Rectal smooth muscle tissue (tissue), 1 donor: ENCODE measurements around the gene KMT2E.
A peak's percentile ranks its signal among the peaks of the same experiment; 100 is the strongest.
"Not testable (repeated sequence)": the region's sequence is repeated elsewhere in the genome, so short reads cannot be mapped to it uniquely, and the experiment has no call there.

ENCODE experiments used
- H3K27ac ChIP-seq: one replicate; pipeline ENCODE4 v1.7.0; 2013; ENCODE audit warnings: low read depth, low read length, inconsistent platforms
- H3K27me3 ChIP-seq: one replicate; pipeline ENCODE4 v1.7.0; 2013; ENCODE audit warnings: low read length; ENCODE audit not compliant: control insufficient read depth, insufficient read depth
- H3K36me3 ChIP-seq: one replicate; pipeline ENCODE4 v1.7.0; 2013; ENCODE audit warnings: low read length; ENCODE audit not compliant: control insufficient read depth, insufficient read depth
- H3K4me1 ChIP-seq: one replicate; pipeline ENCODE4 v1.7.0; 2013; ENCODE audit warnings: low read length; ENCODE audit not compliant: control insufficient read depth, insufficient read depth
- H3K4me3 ChIP-seq: one replicate; pipeline ENCODE4 v1.7.0; 2013; ENCODE audit warnings: low read length
- H3K9ac ChIP-seq: one replicate; pipeline ENCODE4 v1.7.0; 2013; ENCODE audit warnings: low read length

Gene KMT2E

DNA sequence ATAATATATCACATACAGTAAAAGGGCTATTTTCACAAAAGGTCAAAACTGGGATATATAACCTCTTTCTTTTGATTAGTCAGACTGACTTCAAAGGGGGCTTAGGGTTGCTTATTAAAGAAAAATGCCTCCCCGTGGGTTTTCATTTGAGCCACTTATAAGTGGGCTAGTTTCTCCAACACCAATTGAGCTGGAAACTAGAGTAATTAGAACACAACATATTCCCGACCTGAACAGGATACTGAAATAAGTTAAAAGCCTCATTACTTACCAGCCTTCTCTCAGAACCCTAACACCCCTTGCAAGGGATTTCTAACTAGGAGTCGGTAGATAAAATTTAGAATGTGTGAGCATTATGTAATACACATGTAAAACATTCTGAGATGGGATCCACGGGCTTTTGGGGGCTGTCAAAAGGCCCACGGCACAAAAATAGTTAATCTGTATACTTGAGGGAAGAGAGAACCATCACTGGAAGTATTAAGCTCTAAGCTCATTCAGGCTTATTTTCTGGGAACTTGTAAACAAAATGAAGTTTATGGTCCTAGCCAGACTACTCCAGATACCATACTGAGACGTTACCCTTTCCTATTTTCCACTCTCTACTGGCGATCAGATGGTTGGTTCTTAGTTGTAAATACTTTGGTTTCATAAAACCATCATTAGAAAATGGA, 29.3 kb upstream of the KMT2E start:
- Histone ChIP-seq H3K4me1 (peaks cover 21% of the 10 kb centered on the region), H3K9ac (peak overlapping the region; percentile 96), H3K27ac (peak overlapping the region; percentile 96), H3K36me3 (no peaks in the 10 kb centered on the region), H3K27me3 (no peaks in the 10 kb centered on the region), H3K4me3 (peak overlapping the region; percentile 86)

DNA sequence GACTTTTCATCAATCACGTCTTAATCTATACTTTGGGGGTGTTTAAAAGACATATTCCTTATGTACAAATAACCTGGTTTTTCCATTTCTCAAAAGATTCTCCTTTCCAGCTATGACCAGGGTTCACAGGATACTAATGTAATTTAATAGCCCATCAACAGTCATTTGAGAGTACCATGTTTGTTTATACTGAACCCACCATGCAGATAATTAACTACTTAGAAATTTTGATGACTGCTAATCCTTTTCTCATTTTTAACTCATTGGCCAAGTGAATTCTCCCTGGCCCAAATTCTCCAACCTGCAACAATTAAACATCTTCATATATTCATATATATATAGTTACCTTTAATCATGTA, 28.8 kb upstream of the KMT2E start:
- Histone ChIP-seq H3K9ac (no peak overlapping the region), H3K27ac (peak overlapping the region; percentile 96), H3K4me3 (no peak overlapping the region), H3K27me3 (no peaks in the 10 kb centered on the region), H3K4me1 (peaks cover 21% of the 10 kb centered on the region), H3K36me3 (no peaks in the 10 kb centered on the region)

DNA sequence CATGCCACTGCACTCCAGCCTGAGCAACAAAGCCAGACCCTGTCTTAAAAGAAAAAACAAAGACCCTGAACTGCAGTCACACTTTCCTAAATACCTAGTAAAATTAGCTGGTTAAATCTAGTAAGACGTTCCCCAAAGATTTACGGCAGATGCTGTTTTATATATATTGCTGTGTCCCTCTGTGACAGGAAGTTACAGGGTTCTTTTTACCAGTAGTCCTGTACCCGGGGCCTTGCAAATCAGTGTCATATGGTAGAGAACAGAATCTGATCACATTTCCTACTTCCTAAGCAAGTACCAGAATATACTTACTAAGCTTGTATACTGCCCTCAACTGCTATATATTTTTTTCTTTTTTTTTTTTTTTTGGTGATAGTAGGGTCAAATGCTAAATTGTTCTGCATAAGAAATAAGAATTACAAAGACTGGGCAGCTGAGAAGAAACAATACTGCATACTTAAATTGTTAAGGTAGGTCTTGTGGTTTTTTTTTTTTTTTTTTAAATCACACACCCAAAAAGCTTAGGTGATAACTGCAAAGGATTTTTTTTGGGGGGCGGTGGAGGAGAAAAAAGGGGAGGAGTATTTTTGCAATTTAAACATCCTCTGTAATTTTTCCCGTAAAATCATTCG, 27.3 kb upstream of the KMT2E start:
- Histone ChIP-seq H3K27ac (no peak overlapping the region), H3K4me1 (peaks cover 19% of the 10 kb centered on the region), H3K9ac (no peak overlapping the region)

DNA sequence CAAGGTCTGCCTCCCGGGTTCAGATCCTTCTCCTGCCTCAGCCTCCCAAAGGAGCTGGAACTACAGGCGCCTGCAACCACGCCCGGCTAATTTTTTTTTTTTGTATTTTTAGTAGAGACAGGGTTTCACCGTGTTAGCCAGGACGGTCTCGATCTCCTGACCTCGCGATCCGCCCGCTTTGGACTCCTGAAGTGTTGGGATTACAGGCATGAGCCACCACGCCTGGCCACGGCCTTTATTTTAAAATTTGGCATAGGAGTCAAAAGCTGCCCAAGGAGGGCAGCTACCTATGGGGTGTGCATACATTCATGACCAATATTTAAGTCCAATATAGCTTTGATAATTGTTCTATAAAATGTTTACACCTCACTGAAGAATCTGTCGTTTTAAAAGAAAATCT, 26.6 kb upstream of the KMT2E start:
- H3K4me1 ChIP-seq = peaks cover 18% of the 10 kb centered on the region
- H3K27ac ChIP-seq, H3K9ac ChIP-seq, H3K36me3 ChIP-seq, H3K4me3 ChIP-seq, H3K27me3 ChIP-seq: not testable (repeated sequence)

More for the DNA sequence above, 27.3 kb upstream of the KMT2E start:
- no peaks in the 10 kb centered on the region for H3K27me3 ChIP-seq
- no peak overlapping the region for H3K4me3 ChIP-seq
- peaks cover 7% of the 10 kb centered on the region for H3K36me3 ChIP-seq

DNA sequence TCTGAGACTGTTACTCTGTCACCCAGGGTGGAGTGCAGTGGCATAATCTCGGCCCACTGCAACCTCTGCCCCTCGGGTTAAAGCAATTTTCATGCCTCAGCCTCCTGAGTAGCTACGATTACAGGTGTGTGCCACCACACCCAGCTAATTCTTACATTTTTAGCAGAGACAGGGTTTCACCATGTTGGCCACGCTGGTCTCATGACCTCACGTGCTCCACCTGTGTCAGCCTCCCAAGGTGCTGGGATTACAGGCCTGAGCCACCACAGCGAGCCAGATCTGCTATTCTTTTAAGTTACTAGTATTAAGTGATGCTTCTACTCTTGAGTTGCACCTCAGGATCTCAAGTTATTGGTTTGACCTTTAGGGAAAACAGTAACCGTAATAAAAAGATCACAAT, 23.0 kb upstream of the KMT2E start:
- H3K36me3 ChIP-seq = peaks cover 9% of the 10 kb centered on the region
- peaks cover 10% of the 10 kb centered on the region for H3K4me1 ChIP-seq
- no peaks in the 10 kb centered on the region for H3K27me3 ChIP-seq
- no peak overlapping the region for H3K4me3 ChIP-seq
- no peak overlapping the region for H3K27ac ChIP-seq
- H3K9ac ChIP-seq = no peak overlapping the region

DNA sequence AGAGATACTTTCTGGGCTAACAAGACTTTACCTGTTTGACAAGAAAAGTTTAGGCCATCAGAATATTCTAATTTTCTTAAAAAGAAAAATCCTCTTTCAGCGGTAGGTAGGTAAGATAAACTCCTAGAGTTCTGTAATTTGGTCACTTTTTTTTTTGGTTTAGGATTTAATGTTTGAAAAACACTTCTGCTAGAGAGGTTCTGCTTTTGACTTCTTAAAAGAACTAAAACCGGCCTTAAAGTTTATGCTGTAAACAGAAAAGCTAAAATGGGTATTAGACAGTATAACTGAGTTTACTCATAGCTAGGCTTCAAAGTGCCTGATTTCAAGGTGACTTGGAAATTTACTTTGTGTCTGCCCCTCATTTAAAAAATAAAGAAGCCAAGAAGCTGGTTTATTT, 21.7 kb upstream of the KMT2E start:
- no peak overlapping the region for H3K27ac ChIP-seq
- no peaks in the 10 kb centered on the region for H3K27me3 ChIP-seq
- H3K4me1 ChIP-seq = peaks cover 10% of the 10 kb centered on the region
- H3K4me3 ChIP-seq = no peak overlapping the region
- H3K36me3 ChIP-seq = peaks cover 9% of the 10 kb centered on the region
- H3K9ac ChIP-seq = no peak overlapping the region

DNA sequence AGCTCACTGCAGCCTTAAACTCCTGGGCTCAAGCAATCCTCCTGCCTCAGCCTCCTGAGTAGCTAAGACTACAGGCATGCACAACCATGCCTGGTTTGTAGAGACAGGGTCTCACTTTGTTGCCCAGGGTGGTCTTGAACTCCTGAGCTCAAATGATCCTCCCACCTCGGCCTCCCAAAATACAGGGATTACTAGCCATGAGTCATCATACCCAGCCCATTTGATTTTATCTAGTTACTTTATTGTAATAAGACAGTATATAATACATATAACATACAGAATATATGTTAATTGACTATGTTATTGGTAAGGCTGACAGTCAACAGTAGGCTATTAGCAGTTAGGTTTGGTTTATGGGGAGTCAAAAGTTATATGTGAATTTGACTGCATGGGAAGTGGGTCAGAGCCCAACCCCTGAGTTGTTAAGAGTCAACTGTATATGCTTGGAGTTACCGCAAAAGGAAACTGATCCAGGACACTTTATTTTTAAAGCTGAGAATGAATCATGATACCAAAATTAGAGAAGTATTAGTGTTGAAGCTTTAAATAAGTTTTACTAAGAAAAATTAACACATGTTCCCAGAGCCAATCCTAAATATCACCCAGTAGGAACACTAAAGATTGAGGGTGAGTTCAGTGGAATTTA, 20.7 kb upstream of the KMT2E start:
- H3K36me3 ChIP-seq = peaks cover 9% of the 10 kb centered on the region
- no peak overlapping the region for H3K9ac ChIP-seq
- no peak overlapping the region for H3K27ac ChIP-seq
- H3K4me3 ChIP-seq = no peak overlapping the region
- no peaks in the 10 kb centered on the region for H3K27me3 ChIP-seq
- H3K4me1 ChIP-seq = peaks cover 13% of the 10 kb centered on the region

DNA sequence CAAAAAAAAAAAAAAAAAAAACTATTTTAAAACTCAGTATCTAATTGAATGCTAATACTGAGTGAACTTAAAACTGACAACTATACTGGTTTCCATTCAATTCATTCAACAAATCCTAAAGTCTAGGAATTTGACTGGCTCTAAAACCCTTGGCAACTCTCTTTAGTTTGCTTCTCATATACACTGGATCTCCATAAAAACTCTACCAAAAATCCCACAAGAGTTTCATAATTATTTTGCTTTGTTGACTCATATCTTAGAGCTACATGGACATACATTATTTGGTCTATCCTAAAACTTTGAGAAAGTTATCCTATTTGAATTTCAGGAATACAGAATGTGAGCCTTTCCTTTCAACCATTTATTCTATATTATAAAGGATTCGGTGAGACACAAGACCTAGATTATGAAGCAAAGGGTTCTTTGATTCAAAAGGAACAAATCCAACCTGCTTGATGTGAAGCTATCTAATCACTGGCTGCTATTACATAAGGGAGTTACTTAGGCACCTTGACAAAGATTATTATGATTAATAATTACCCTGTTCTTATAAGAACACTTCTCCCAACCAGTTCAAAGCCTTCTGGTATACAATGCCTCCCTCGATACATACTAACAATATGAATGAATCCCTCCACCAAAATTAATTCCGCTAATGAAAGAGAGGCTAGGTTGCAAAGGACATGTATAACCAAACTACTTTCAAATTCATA, 15.8 kb upstream of the KMT2E start:
- no peak overlapping the region for H3K9ac ChIP-seq
- no peaks in the 10 kb centered on the region for H3K27me3 ChIP-seq
- no peak overlapping the region for H3K4me3 ChIP-seq
- no peak overlapping the region for H3K27ac ChIP-seq
- H3K36me3 ChIP-seq = peaks cover 2% of the 10 kb centered on the region
- peaks cover 14% of the 10 kb centered on the region for H3K4me1 ChIP-seq

DNA sequence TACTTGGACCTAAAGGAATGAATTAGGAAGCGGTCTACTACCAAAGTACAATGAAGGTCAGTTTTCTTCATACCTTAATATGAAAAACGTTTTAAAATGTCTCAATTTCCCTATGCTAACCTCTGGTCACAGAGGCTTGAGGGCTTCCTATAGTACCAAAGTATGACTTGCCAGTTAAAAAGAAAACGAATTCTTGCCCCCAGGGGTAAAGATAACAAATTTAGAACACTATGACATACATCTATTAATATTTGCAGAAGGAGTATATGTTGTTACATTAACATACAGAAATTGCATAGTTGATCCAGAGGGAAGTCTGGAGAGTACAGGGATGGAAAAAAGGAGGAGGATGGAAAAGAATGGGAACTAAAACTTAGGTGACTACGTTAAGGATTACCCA, 13.8 kb upstream of the KMT2E start:
- Histone ChIP-seq H3K27me3 (no peaks in the 10 kb centered on the region), H3K4me1 (peaks cover 13% of the 10 kb centered on the region), H3K27ac (no peak overlapping the region), H3K4me3 (no peak overlapping the region), H3K9ac (no peak overlapping the region), H3K36me3 (no peaks in the 10 kb centered on the region)

DNA sequence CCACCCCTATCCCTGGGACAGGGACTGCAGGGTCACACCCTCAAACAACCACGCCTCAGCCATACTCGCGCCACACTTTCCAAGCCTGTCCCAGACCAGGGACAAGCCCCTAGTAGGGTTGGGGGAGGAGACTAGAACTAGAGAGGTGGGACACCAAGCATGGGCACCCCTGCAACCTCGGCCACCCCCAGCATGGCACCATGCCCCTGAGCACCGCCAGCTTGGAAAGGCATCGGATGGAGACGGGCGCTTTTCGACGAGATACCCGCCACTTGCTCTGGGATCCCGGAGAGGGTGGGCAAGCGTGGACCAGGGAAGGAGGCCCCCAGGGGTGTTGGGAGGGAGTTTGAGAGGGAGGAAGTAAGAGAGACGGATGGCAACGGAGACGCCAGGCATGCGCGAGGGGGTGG, 13.1 kb upstream of the KMT2E start:
- no peaks in the 10 kb centered on the region for H3K27me3 ChIP-seq
- H3K9ac ChIP-seq = no peak overlapping the region
- no peaks in the 10 kb centered on the region for H3K36me3 ChIP-seq
- H3K27ac ChIP-seq = no peak overlapping the region
- peaks cover 13% of the 10 kb centered on the region for H3K4me1 ChIP-seq
- H3K4me3 ChIP-seq = no peak overlapping the region

DNA sequence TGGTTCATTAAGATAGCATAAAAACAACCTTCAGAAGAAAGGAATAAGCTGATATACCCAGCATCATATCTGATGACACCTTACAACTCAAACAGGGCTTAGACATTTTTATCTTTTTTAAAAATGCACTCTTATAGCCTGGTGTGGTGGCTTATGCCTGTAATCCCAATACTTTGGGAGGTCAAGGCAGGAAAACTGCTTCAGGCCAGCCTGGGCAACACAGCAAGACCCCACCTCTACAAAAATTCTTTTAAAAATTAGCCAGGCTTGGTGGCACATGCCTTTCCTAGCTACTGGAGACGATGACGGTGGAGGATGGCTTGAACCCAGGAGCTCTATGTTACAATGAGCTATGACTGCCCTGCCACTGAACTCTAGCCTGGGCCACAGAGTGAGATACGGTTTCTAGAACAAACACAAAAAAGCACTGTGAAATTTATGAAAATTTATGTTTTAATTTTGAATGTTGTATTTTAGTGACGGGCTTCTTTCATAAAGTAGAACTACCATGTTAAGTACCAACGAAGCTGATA, 12.3 kb upstream of the KMT2E start:
- H3K4me3 ChIP-seq = no peak overlapping the region
- peaks cover 13% of the 10 kb centered on the region for H3K4me1 ChIP-seq
- no peak overlapping the region for H3K9ac ChIP-seq
- no peaks in the 10 kb centered on the region for H3K36me3 ChIP-seq
- H3K27ac ChIP-seq = no peak overlapping the region
- H3K27me3 ChIP-seq = no peaks in the 10 kb centered on the region

DNA sequence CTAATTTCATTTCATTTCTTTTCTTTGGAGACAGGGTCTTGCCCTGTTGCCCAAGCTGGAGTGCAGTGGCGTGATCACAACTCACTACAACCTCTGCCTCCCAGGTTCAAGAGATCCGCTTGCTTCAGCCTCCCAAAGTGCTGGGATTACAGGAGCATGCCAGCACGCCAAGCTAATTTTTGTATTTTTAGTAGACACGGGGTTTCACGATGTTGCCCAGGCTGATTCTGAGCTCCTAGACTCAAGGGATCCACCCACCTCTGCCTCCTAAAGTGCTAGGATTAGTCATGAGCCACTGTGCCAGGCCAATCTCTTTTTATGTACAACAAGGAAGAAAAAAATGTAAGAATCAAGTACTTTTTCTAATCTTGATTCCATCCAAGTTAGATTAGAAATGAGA, 10.7 kb upstream of the KMT2E start:
- peaks cover 10% of the 10 kb centered on the region for H3K4me1 ChIP-seq
- no peaks in the 10 kb centered on the region for H3K27me3 ChIP-seq
- peak overlapping the region; percentile 38 for H3K27ac ChIP-seq
- no peak overlapping the region for H3K9ac ChIP-seq
- no peaks in the 10 kb centered on the region for H3K36me3 ChIP-seq
- peak overlapping the region; percentile 35 for H3K4me3 ChIP-seq
